ENCODE measurements around the gene CTDSPL2.
"Not testable (repeated sequence)": the region's sequence is repeated elsewhere in the genome, so short reads cannot be mapped to it uniquely, and the experiment has no call there.

Gene CTDSPL2

DNA sequence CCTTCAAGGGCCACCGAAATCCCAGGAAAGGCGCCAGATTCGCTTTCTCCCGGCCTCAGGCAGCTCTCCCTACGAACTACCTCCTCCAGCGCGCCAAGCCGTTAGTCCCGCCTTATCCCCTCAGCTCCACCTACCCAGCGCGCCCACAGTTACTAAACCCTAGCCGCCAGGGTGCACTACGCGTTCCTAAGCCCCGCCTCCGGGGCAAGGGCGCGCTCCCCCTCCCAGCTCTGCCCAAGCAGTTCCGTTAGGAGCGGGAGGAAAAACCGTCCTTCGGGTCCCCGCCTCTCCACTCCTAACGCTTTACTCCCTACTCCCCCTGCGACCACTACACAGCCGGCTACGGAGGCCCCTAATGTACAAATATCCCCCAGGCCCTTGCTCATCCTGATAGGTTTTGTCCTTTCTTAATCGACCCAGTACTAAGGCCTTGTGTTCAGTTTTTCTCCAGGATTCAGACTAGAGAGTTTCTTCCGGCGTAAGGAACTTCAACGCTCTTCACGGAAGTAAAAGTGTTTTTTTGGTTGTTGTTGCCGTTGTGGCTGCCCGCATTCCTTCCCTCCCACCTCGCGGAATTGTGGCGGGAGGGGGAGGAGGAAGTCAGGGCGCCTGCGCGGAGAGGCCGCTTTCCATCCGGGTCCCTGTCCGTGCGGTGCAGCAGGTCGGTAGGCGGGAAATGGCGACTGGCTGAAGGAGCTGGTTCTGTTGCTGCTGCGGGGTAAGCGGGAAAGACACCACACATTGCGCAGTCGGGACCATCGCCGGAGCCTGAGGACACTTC is at the start of gene CTDSPL2:
Gene CTDSPL2, plus strand, starts transcription at position 655 of the 781 bp plus-strand sequence. CDS start 31,386 bp downstream, outside the sequence.
- peak; percentile 96 for DNase-seq

GRCh38 chr15:44381236-44381635 is 46.2 kb upstream of the CTDSPL2 start:
- DNase-seq, result no peak

- no peak for DNase-seq
These were observed 42.0 kb upstream of the CTDSPL2 start for GRCh38 chr15:44385344-44385942.

DNA sequence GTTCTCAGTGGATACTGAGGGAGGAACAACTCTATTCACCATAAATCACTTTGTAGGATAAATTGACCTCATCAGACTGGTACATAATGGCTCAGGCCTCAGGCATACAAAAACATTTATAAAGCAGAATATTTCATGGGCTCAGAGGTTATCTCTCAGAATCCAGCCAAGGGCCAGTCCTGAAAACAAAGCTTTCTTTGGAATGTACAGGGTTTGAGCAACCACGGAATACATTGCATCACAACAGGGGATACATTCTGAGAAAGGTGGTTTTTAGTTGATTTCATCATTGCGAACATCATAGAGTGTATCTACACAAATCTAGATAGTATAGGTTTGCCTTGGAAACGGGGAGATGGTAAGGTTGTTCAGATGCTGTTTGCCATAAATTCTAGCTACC is 33.4 kb upstream of the CTDSPL2 start:
- DNase-seq, result no peak

- DNase-seq, result no peak
These were observed 32.9 kb upstream of the CTDSPL2 start for GRCh38 chr15:44394562-44394961.

DNA sequence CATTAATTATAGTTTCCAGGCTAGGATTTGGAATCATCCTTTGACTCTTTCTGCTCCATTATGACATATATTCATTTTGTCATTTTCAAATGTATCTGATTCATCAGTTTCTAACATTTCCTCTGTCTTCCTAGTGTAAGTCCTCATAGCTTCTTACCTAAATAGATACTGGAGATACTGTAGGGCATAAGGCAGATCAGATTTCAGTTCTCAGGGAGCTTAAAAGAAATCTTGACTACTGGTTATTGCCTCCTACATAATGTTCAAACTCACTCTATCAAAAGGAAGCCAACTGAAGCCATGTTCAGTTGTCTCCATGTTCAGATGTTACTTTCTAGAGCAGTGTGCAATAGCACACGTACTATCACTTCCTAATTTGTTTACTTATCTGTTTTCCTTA is 29.6 kb upstream of the CTDSPL2 start:
- DNase-seq, result no peak

- DNase-seq, result no peak
These were observed 13.4 kb upstream of the CTDSPL2 start for GRCh38 chr15:44414001-44414400.

DNA sequence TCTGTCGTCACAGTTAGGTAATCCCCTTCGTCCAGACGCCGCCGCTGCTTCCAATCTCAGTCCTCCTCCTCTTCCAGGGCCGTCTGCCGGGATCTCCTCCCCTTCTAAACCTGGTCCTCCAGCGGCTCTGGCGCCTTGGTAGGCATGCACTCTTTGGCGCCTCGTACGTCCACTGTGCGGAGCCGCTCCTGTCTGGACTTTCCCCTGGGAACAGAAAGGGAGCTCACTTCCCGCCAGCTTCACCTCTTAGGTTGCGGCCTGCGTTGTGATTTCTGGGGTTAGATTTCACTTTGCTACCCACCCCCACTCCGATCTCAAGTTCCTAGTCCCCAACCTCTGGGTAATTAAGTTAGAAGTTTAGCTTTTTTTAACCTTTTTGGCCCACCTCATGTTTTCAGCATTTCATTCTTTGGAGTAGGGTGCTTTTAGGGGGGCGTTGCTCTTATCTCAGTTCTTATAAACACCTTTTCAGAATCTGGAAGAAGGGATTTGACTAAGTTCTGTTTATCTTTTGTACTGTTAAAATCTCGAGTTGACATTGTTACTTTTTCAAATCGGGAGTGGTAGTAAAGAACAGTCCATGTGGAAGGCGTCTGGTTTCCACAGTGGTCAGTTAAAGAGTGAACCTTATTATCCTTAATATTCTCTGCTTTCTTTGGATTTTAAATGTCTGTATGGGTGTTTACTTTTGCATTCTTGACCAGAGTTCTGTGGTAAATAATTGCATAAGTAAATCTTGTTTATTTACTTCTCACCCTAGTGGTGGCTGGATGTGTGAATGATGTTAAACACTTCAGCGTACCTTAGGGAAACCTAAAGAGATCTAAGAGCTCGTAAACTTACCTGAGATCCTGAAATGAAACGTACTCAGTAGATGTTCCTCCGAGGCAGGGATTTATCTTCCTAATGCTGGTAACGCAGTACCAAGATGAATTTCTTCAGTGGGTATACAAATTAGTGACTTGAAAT is 611 bp downstream of the CTDSPL2 start:
- DNase-seq, result no peak

DNA sequence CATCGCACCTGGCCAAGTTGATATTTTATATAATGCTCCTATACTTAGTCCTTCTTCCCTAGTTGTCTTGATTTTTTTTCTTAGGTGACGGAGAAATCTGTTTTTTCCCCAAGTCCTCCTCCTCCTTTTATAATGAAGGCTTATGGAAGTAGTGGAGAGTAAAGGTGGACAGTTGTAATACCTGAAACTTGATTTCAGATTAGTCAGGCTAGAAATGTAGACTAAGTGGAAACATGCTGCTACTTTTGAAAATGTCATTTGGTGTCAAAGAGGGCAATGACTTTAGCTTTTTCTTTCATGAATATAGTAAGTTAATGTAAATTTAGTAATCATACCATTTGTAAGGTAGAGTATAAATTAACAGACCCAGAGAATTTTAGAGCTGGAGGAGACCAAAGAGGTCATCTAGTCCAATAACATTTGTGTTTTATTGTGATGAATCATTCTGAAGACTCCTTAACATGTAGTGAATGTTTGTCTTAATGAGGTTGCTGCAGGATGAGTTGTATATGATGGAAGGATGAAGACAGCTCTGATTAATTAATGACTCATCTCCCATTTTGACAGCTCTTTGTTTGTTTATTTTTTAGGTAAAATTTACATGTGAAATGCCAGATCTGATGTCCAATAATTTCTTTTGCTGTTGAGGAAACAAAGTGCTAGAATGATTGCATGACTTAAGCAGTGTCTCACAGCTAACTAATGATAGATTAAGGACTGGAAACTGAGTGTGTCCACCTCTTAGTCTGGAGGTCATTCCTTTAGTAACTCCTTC is 8.7 kb downstream of the CTDSPL2 start:
- DNase-seq, result no peak

- no peak for DNase-seq
These were observed 11.0 kb downstream of the CTDSPL2 start for GRCh38 chr15:44438402-44438801.

GRCh38 chr15:44441095-44441501 is 13.7 kb downstream of the CTDSPL2 start:
- no peak for DNase-seq

DNA sequence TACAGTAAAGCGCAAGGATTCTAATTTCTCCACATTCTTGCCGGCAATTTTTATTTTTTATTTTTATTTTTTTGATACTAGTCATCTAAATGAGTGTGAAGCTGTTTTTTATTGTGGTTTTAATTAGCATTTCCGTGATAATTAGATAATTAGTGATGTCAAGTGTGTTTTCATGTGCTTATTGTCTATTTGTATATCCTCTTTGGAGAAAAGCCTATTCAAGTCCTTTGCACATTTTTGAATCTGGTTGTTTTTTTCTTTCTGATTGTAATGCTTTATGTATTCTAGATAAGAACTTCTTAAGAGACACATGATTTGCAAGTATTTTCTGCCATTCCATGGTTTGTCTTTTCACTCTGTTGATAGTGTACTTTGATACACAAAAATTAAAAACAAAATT is 16.1 kb downstream of the CTDSPL2 start:
- no peak for DNase-seq

GRCh38 chr15:44447772-44448376 is 20.4 kb downstream of the CTDSPL2 start:
- DNase-seq, result no peak

DNA sequence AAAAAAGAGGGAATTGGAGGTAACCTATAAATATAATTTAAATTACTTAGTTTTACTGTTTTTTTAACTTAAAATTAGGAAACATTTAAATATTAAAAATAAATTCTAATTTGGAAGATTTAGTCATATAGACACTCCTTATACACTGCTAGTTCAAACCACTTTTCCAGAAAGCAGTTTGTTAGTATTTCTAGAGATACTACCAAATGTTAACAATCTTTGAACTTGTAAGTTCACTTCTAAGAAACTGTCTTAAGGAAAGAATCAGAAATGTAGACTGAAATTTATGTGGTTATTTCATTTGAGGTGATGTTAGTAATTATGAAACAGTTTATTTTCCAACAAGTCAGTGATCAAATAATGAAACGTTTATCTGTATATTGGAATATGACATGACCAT is 22.7 kb downstream of the CTDSPL2 start:
- DNase-seq, result no peak

DNA sequence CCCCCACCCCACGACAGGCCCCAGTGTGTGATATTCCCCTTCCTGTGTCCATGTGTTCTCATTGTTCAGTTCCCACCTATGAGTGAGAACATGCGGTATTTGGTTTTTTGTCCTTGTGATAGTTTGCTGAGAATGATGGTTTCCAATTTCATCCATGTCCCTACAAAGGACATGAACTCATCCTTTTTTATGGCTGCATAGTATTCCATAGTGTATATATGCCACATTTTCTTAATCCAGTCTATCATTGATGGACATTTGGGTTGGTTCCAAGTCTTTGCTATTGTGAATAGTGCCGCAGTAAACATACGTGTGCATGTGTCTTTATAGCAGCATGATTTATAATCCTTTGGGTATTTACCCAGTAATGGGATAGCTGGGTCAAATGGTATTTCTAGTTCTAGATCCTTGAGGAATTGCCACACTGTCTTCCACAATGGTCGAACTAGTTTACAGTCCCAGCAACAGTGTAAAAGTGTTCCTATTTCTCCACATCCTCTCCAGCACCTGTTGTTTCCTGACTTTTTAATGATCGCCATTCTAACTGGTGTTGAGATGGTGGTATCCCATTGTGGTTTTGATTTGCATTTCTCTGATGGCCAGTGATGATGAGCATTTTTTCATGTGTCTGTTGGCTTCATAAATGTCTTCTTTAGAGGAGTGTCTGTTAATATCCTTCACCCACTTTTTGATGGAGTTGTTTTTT is 26.3 kb downstream of the CTDSPL2 start:
- DNase-seq, result not testable (repeated sequence)

DNA sequence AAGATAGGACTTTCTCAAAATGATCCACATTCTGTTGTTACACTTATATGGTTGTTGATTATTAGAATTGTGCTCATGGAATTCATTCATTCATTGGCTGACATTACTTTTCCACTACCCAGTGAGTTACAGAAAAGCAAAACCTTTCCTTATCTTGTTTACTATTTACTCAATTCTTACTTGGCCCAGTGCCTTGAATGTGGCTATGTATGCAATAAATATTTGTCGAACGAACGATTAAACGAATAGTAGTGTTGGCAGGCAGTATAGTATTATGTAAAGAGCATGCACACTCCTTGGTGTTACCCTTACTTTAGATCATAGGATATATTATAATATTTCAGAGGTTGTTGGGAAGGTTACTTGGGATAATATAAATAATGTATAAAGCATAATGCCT is 31.0 kb downstream of the CTDSPL2 start:
- no peak for DNase-seq

DNA sequence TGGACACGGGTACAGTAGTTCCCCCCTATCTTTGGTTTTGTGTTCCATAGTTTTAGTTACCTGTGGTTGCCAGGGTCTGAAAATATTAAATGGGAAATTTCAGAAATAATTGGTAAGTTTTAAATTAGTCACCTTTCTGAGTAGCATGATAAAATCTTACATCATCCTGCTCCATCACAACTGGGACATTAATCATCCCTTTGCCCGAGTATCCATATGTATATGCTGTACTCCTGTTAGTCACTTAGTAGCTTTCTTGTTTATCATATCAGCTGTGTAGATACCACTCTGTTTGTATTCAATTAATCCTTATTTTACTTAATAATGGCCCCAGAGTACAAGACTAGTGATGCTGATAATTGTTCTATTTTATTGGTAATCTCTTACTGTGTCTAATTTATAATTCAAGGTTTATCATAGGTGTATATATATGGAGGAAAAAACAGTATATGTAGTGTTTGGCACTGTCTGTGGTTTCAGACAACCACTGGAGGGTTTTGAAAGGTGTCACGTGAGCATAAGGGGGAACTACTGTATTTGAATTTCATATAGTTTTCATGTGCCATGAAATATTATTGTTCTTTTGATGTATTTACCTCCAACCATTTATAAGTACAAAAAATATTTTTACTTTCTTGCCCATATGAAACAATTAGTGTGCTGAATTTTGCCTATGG is 41.4 kb downstream of the CTDSPL2 start:
- no peak for DNase-seq

DNA sequence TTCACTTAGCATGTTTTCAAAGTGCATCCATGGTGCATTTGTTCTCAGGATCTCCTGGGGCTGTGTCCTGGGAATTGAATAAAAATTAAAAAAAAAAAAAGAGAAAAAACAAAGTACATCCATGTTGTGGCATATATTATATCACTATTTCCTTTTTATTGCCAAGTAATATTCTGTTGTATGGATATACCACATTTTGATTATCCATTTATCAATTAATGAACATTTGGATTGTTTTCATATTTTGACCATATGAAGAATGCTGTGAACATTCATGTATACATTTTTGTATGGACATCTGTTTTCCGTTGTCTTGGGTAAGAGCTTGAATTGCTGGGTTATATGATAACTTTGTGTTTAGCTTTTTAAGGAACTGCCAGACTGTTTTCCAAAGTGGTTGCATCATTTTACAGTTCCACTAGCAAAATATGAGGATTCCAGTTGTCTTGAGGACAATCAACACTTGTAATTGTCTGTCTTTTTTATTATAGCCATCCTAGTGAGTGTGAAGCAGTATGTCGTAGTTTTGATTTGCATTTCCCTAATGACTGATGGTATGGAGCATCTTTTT is 44.5 kb downstream of the CTDSPL2 start:
- DNase-seq, result no peak

- no peak for DNase-seq
These were observed 51.9 kb downstream of the CTDSPL2 start for GRCh38 chr15:44479343-44479742.

DNA sequence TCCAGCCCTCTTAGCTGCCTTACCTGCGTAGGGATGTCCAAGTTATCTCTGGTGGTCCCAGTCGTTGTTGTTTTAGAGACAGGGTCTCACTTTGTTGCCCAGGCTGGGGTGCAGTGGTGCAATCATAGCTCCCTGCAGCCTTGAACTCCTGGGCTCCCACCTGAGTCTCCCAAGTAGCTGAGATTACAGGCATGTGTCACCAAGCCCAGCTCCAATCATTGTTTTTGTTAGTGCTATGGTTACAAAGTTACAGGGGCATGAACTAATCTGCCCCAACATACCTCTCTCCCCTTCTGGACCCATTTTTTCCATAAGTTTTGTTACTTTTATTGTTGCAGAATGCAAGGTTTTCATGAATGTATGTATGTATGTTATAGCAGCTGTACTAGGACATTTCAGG is 54.7 kb downstream of the CTDSPL2 start:
- DNase-seq, result no peak

DNA sequence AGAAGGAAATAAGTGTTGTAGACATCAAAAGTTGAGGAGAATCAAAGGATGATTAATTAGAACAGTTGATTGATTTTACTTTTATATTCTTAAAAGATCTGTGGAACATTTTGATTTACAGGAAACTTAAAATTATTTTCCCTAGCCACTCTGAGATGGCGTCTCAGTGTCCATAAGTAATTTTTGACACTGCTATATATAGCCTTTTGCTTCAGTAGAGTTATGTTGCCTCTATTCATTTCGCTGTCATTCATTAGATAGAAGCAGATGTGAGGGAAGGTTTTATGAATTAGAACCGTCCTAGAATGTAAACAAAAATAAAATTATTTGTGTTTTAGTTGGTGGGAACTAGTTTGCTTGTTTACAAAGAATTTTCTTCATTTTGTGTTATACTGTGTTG is 58.5 kb downstream of the CTDSPL2 start:
- no peak for DNase-seq

Data from SHP77 treated with DMSO at 0.1 percent for 48 hours (cell line).